ENCODE data around the gene GUK1. TPM values are rescaled to one million over a fixed set of nuclear protein-coding genes. Genes with fewer than 3 reads are reported as not detected.

GUK1 gene
- total RNA-seq, 4 donors from 2014 or later, result 206 to 232 (median 224) TPM

GRCh38 chr1:228134591-228134990 lies 5.5 kb upstream of the GUK1 start:
- Histone ChIP-seq H3K4me3 (no peak overlapping the region), H3K36me3 (no peaks in the 10 kb centered on the region), H3K4me1 (no peaks in the 10 kb centered on the region), H3K27ac (no peak overlapping the region), H3K27me3 (no peaks in the 10 kb centered on the region), H3K9me3 (no peaks in the 10 kb centered on the region)
- no peak for DNase-seq
- TF ChIP-seq, protein P1, sequence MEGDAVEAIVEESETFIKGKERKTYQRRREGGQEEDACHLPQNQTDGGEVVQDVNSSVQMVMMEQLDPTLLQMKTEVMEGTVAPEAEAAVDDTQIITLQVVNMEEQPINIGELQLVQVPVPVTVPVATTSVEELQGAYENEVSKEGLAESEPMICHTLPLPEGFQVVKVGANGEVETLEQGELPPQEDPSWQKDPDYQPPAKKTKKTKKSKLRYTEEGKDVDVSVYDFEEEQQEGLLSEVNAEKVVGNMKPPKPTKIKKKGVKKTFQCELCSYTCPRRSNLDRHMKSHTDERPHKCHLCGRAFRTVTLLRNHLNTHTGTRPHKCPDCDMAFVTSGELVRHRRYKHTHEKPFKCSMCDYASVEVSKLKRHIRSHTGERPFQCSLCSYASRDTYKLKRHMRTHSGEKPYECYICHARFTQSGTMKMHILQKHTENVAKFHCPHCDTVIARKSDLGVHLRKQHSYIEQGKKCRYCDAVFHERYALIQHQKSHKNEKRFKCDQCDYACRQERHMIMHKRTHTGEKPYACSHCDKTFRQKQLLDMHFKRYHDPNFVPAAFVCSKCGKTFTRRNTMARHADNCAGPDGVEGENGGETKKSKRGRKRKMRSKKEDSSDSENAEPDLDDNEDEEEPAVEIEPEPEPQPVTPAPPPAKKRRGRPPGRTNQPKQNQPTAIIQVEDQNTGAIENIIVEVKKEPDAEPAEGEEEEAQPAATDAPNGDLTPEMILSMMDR (IDR thresholded peaks at IDR 0.05), result no peak
- no peak for TF ChIP-seq POLR2A (IDR thresholded peaks at IDR 0.05)

GRCh38 chr1:228136901-228137300 lies 3.2 kb upstream of the GUK1 start:
- H3K27ac ChIP-seq, result no peak overlapping the region
- DNase-seq, result no peak
- H3K36me3 ChIP-seq, result no peaks in the 10 kb centered on the region
- TF ChIP-seq POLR2A (IDR thresholded peaks at IDR 0.05), result no peak
- TF ChIP-seq, protein P1 (IDR thresholded peaks at IDR 0.05), result no peak
- H3K4me3 ChIP-seq, result no peak overlapping the region
- no peaks in the 10 kb centered on the region for H3K9me3 ChIP-seq
- peaks cover 0 to 13% (median 10%) of the 10 kb centered on the region in 4 donors for H3K4me1 ChIP-seq
- H3K27me3 ChIP-seq, result no peaks in the 10 kb centered on the region

GRCh38 chr1:228139406-228139930 lies 611 bp upstream of the GUK1 start:
- no peak for TF ChIP-seq POLR2A (IDR thresholded peaks at IDR 0.05)
- TF ChIP-seq, protein P1 (IDR thresholded peaks at IDR 0.05), result no peak
- Histone ChIP-seq H3K36me3 (no peaks in the 10 kb centered on the region), H3K9me3 (no peaks in the 10 kb centered on the region), H3K27me3 (no peaks in the 10 kb centered on the region), H3K4me1 (peaks cover 3 to 38% (median 24%) of the 10 kb centered on the region in 4 donors), H3K27ac (peak overlapping the region; percentile 98 to 100 (median 100)), H3K4me3 (peak overlapping the region; percentile 81 to 98 (median 93))
- no peak for DNase-seq

- TF ChIP-seq POLR2A (IDR thresholded peaks at IDR 0.05), result no peak
- TF ChIP-seq, protein P1 (IDR thresholded peaks at IDR 0.05), result no peak
- Histone ChIP-seq H3K4me1 (peaks cover 3 to 39% (median 24%) of the 10 kb centered on the region in 4 donors), H3K4me3 (peak overlapping the region; percentile 81 to 98 (median 93)), H3K9me3 (no peaks in the 10 kb centered on the region), H3K27ac (peak overlapping the region; percentile 98 to 100 (median 100)), H3K36me3 (peaks cover 0 to 8% (median 0%) of the 10 kb centered on the region in 3 donors), H3K27me3 (no peaks in the 10 kb centered on the region)
- DNase-seq, result no peak
Observed at GRCh38 chr1:228140724-228141225, 696 bp downstream of the GUK1 start.

GRCh38 chr1:228141226-228142044 lies 1.4 kb downstream of the GUK1 start:
- no peak for TF ChIP-seq POLR2A (IDR thresholded peaks at IDR 0.05)
- TF ChIP-seq, protein P1 (IDR thresholded peaks at IDR 0.05), result no peak
- Histone ChIP-seq H3K4me3 (peak overlapping the region; percentile 81 to 98 (median 93)), H3K4me1 (peaks cover 3 to 39% (median 24%) of the 10 kb centered on the region in 4 donors), H3K27ac (peak overlapping the region; percentile 98 to 100 (median 100)), H3K36me3 (peaks cover 0 to 13% (median 0%) of the 10 kb centered on the region in 3 donors), H3K27me3 (no peaks in the 10 kb centered on the region), H3K9me3 (no peaks in the 10 kb centered on the region)
- peak; percentile 36 to 71 (median 59) for DNase-seq

Data from Peyer's patch (tissue), 4 donors.